SK-N-SH treated with all-trans-retinoic acid at 6 μM for 48 hours (cell line): ENCODE results near the gene WDR91.

Experiments
- ZNF8 ChIP-seq: fragments of 450-650 bp; formaldehyde crosslinking; IDR thresholded peaks from 2 replicates; pipeline ENCODE4 v1.5.0; 2020; ENCODE audit warnings: mild to moderate bottlenecking, moderate library complexity
- TF ChIP-seq, protein P1 (sequence below): fragments of 250-450 bp; sonication (Bioruptor Pico); IDR thresholded peaks from 2 replicates; pipeline ENCODE4 v1.5.1; 2020; ENCODE audit warnings: low read depth, mild to moderate bottlenecking, moderate library complexity

DNA sequence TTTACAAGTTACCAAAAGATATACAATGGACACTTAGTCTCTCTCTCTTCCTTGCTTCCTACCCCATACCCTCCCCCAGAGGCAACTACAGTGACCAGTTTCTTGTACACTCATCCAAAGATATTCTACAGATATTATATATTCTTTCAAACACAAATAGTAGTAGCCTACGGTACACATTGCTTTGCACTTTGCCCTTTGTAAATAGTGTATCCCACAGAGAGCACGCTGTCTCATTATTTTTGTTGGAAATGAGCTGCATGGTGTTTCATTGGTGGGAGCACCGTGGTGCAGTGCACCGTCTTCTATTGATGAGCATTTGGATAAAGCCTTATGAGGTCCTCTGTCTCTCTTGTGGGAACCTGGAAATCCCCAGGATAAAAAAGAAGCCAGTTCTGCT, 46.5 kb upstream of the WDR91 start:
- TF ChIP-seq, protein P1, sequence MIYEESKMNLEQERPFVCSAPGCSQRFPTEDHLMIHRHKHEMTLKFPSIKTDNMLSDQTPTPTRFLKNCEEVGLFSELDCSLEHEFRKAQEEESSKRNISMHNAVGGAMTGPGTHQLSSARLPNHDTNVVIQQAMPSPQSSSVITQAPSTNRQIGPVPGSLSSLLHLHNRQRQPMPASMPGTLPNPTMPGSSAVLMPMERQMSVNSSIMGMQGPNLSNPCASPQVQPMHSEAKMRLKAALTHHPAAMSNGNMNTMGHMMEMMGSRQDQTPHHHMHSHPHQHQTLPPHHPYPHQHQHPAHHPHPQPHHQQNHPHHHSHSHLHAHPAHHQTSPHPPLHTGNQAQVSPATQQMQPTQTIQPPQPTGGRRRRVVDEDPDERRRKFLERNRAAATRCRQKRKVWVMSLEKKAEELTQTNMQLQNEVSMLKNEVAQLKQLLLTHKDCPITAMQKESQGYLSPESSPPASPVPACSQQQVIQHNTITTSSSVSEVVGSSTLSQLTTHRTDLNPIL: no peak
- no peak for TF ChIP-seq ZNF8 (CRISPR knock-in tag)
